ENCODE measurements around the gene IRS2. TPM values are rescaled to one million over a fixed set of nuclear protein-coding genes. Genes with fewer than 3 reads are reported as not detected.

IRS2 gene
- total RNA-seq, 6 experiments from 2014 or later, result 8.8 to 26.0 (median 17.5) TPM

DNA sequence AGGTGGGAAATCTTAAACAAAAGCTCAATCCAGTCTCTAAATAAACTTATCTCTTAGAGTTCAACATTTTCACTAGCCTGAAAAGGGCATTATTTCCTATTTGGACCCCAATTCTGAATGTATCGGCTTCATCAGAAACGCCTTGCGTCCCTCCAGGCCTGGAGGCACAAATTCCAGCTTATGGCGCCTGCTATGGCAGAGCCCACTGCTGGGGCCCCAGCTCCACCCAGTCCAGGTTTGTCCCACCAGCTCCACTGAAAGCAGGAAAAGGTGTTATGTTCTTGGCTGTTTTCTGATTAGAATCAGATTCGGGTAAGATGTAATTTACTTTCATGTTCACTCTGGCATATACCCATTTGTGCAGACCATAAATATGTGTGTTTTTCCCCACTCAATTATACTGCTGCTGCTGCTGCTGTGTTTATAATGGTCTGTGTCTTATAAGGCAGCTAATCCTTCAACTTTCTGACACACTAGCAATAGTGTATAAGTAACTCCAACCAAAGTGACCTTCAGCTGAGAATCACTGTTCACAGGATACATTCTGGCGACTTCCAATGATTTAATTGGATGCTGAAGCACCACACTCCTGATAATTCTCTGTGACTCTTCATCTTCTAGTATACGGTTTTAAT is 6.4 kb downstream of the IRS2 start:
- Histone ChIP-seq H3K27ac (peak overlapping the region; percentile 13 to 91 (median 69)), H3K4me1 (peaks cover 0 to 50% (median 11%) of the 10 kb centered on the region in 4 donors), H3K27me3 (no peaks in the 10 kb centered on the region), H3K9me3 (no peaks in the 10 kb centered on the region), H3K4me3 (peak overlapping the region; percentile 39 to 54 (median 53)), H3K36me3 (peaks cover 0 to 25% (median 10%) of the 10 kb centered on the region in 4 donors)
- no peak for ATAC-seq
- 46% methylated on average over 6 of the region's 7 CpGs for WGBS (ENCODE audit: insufficient coverage, low coverage, low lambda C conversion rate, missing lambda C conversion rate)
- no peak for TF ChIP-seq POLR2A (IDR thresholded peaks at IDR 0.05)
- TF ChIP-seq, protein P1, sequence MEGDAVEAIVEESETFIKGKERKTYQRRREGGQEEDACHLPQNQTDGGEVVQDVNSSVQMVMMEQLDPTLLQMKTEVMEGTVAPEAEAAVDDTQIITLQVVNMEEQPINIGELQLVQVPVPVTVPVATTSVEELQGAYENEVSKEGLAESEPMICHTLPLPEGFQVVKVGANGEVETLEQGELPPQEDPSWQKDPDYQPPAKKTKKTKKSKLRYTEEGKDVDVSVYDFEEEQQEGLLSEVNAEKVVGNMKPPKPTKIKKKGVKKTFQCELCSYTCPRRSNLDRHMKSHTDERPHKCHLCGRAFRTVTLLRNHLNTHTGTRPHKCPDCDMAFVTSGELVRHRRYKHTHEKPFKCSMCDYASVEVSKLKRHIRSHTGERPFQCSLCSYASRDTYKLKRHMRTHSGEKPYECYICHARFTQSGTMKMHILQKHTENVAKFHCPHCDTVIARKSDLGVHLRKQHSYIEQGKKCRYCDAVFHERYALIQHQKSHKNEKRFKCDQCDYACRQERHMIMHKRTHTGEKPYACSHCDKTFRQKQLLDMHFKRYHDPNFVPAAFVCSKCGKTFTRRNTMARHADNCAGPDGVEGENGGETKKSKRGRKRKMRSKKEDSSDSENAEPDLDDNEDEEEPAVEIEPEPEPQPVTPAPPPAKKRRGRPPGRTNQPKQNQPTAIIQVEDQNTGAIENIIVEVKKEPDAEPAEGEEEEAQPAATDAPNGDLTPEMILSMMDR (IDR thresholded peaks at IDR 0.05), result no peak
- no peak for DNase-seq
- intact Hi-C loops (cut with DNase I), result loop anchor here (10.0 kb wide), 1 partner anchor 635 kb away; no protein-coding TSS in a partner anchor

GRCh38 chr13:109779074-109779473 is 7.3 kb downstream of the IRS2 start:
- DNase-seq, result no peak
- H3K27me3 ChIP-seq, result no peaks in the 10 kb centered on the region
- peaks cover 0 to 25% (median 10%) of the 10 kb centered on the region in 4 donors for H3K36me3 ChIP-seq
- WGBS (ENCODE audit: insufficient coverage, low coverage, low lambda C conversion rate, missing lambda C conversion rate), result 25% methylated on average over 4 of the region's 4 CpGs
- H3K4me1 ChIP-seq, result peaks cover 0 to 46% (median 11%) of the 10 kb centered on the region in 4 donors
- H3K4me3 ChIP-seq, result peak overlapping the region in 1 of 3 donors; percentile 54
- no peak for ATAC-seq
- H3K27ac ChIP-seq, result peak overlapping the region in 2 of 3 donors; percentile 42 to 69
- intact Hi-C loops (cut with DNase I), result no loop called here
- no peaks in the 10 kb centered on the region for H3K9me3 ChIP-seq
- TF ChIP-seq POLR2A (IDR thresholded peaks at IDR 0.05), result no peak
- TF ChIP-seq, protein P1 (IDR thresholded peaks at IDR 0.05), result no peak

DNA sequence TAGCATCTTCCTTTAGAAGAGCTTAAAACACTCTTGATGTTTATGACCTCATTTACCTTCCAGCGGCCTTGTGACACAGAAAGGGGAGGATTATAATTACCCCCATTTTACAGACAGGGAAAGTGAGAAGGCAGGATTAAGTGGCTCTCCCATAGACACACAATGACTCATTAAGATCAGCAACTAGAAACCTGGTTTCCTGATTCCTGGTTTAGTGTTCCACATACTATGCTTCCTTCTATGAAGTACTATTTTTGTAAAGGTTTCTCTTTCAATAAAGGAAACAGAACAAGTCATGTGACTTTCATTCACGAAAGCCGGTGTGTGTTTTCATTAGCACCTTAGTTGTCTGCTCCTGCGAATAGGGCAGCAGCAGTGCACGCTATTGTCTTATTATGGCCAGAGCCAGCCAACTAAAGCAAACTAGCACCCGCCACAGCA is 8.3 kb downstream of the IRS2 start:
- Histone ChIP-seq H3K36me3 (peaks cover 0 to 16% (median 6%) of the 10 kb centered on the region in 4 donors), H3K27me3 (no peaks in the 10 kb centered on the region), H3K4me1 (peaks cover 0 to 45% (median 11%) of the 10 kb centered on the region in 4 donors), H3K4me3 (peak overlapping the region in 1 of 3 donors; percentile 4), H3K9me3 (no peaks in the 10 kb centered on the region), H3K27ac (peak overlapping the region in 2 of 3 donors; percentile 24 to 42)
- DNase-seq (no peak), ATAC-seq (peak; percentile 33 to 61 (median 42))
- 18% methylated on average over 5 of the region's 6 CpGs for WGBS (ENCODE audit: insufficient coverage, low coverage, low lambda C conversion rate, missing lambda C conversion rate)
- intact Hi-C loops (cut with DNase I), result no loop called here
- TF ChIP-seq, protein P1 (IDR thresholded peaks at IDR 0.05), result no peak
- peak; percentile 39 for TF ChIP-seq POLR2A (IDR thresholded peaks at IDR 0.05)

- DNase-seq (no peak), ATAC-seq (no peak)
- TF ChIP-seq POLR2A (IDR thresholded peaks at IDR 0.05), result no peak
- TF ChIP-seq, protein P1 (IDR thresholded peaks at IDR 0.05), result no peak
- Histone ChIP-seq H3K9me3 (no peaks in the 10 kb centered on the region), H3K36me3 (peaks cover 0 to 8% (median 2%) of the 10 kb centered on the region in 4 donors), H3K27me3 (no peaks in the 10 kb centered on the region), H3K4me1 (peaks cover 0 to 45% (median 11%) of the 10 kb centered on the region in 4 donors), H3K4me3 (no peak overlapping the region), H3K27ac (no peak overlapping the region)
- intact Hi-C loops (cut with DNase I), result no loop called here
Measured at GRCh38 chr13:109776575-109776974, 9.8 kb downstream of the IRS2 start.
